Chondrocyte (in vitro differentiated cells): ENCODE data around the gene STEAP1B. TPM values are rescaled to one million over a fixed set of nuclear protein-coding genes. Genes with fewer than 3 reads are reported as not detected.

Source experiments
- DNase-seq: peaks from one replicate; pipeline ENCODE4 v3.0.0; 2021; ENCODE audit warnings: mixed read lengths, low spot score
- H3K27ac Mint-ChIP-seq: one replicate; pipeline ENCODE4 v1.8.0; 2021; ENCODE audit warnings: mild to moderate bottlenecking, moderate library complexity, mixed read lengths; ENCODE audit not compliant: unreplicated experiment
- H3K27me3 Mint-ChIP-seq: 2 replicates; pipeline ENCODE4 v1.8.0; 2021; ENCODE audit warnings: low read depth, mixed read lengths
- H3K36me3 Mint-ChIP-seq: 2 replicates; pipeline ENCODE4 v1.8.0; 2021; ENCODE audit warnings: low read depth, mixed read lengths
- H3K4me1 Mint-ChIP-seq: 2 replicates; pipeline ENCODE4 v1.8.0; 2021; ENCODE audit warnings: low read depth, mild to moderate bottlenecking, mixed read lengths
- H3K4me3 Mint-ChIP-seq: one replicate; pipeline ENCODE4 v1.8.0; 2021; ENCODE audit warnings: mild to moderate bottlenecking, moderate library complexity, mixed read lengths; ENCODE audit not compliant: unreplicated experiment
- H3K9me3 Mint-ChIP-seq: 2 replicates; pipeline ENCODE4 v1.8.0; 2021; ENCODE audit warnings: low read depth, mixed read lengths
- CTCF ChIP-seq: fragments of 200-600 bp; sonication (generic); IDR thresholded peaks from 2 replicates; pipeline ENCODE4 v1.5.0; 2021; ENCODE audit warnings: antibody characterized with exemption, mild to moderate bottlenecking, moderate library complexity
- total RNA-seq: library from RNA; stranded (reverse); gene quantifications from 3 replicates; pipeline ENCODE4 v1.2.1, GENCODE V29; 2021

The STEAP1B gene
- total RNA-seq, 1 donor from 2014 or later: 4.2 TPM

- H3K4me3 Mint-ChIP-seq: no peak overlapping the region
- H3K27ac Mint-ChIP-seq: no peak overlapping the region
- peaks cover 3% of the 10 kb centered on the region for H3K9me3 Mint-ChIP-seq
- peaks cover 14% of the 10 kb centered on the region for H3K4me1 Mint-ChIP-seq
- no peak for DNase-seq
- no peak for TF ChIP-seq CTCF
- H3K27me3 Mint-ChIP-seq: no peaks in the 10 kb centered on the region
- no peaks in the 10 kb centered on the region for H3K36me3 Mint-ChIP-seq
These were observed 19.4 kb downstream of the STEAP1B start for GRCh38 chr7:22480523-22481075.

- DNase-seq: no peak
- no peak overlapping the region for H3K4me3 Mint-ChIP-seq
- H3K4me1 Mint-ChIP-seq: peaks cover 4% of the 10 kb centered on the region
- no peaks in the 10 kb centered on the region for H3K9me3 Mint-ChIP-seq
- H3K27ac Mint-ChIP-seq: no peak overlapping the region
- H3K36me3 Mint-ChIP-seq: no peaks in the 10 kb centered on the region
- no peaks in the 10 kb centered on the region for H3K27me3 Mint-ChIP-seq
- no peak for TF ChIP-seq CTCF
These were observed 22.0 kb downstream of the STEAP1B start for GRCh38 chr7:22477876-22478450.

GRCh38 chr7:22477262-22477661 lies 22.7 kb downstream of the STEAP1B start:
- no peaks in the 10 kb centered on the region for H3K36me3 Mint-ChIP-seq

GRCh38 chr7:22476824-22477223 lies 23.2 kb downstream of the STEAP1B start:
- Mint-ChIP-seq H3K27me3 (no peaks in the 10 kb centered on the region), H3K27ac (no peak overlapping the region), H3K36me3 (no peaks in the 10 kb centered on the region), H3K4me1 (peaks cover 4% of the 10 kb centered on the region), H3K9me3 (no peaks in the 10 kb centered on the region), H3K4me3 (no peak overlapping the region)
- no peak for TF ChIP-seq CTCF
- no peak for DNase-seq

More at GRCh38 chr7:22477262-22477661, 22.7 kb downstream of the STEAP1B start:
- no peak for DNase-seq
- H3K9me3 Mint-ChIP-seq: no peaks in the 10 kb centered on the region
- no peak for TF ChIP-seq CTCF
- no peak overlapping the region for H3K4me3 Mint-ChIP-seq
- H3K4me1 Mint-ChIP-seq: peaks cover 4% of the 10 kb centered on the region
- H3K27me3 Mint-ChIP-seq: no peaks in the 10 kb centered on the region
- no peak overlapping the region for H3K27ac Mint-ChIP-seq

- H3K27me3 Mint-ChIP-seq: no peaks in the 10 kb centered on the region
- no peaks in the 10 kb centered on the region for H3K36me3 Mint-ChIP-seq
- no peak overlapping the region for H3K27ac Mint-ChIP-seq
- no peaks in the 10 kb centered on the region for H3K4me1 Mint-ChIP-seq
- H3K4me3 Mint-ChIP-seq: no peak overlapping the region
- peaks cover 5% of the 10 kb centered on the region for H3K9me3 Mint-ChIP-seq
- no peak for DNase-seq
- TF ChIP-seq CTCF: no peak
These were observed 25.3 kb downstream of the STEAP1B start for GRCh38 chr7:22474645-22475044.
